Ramos (cell line): ENCODE data around the gene RAPSN.
"Not testable (repeated sequence)": the region's sequence is repeated elsewhere in the genome, so short reads cannot be mapped to it uniquely, and the experiment has no call there.

Source experiments
- in situ Hi-C: fragments of 300-500 bp; cut with MboI; formaldehyde crosslinking; loops from one replicate; pipeline ENCODE4 v1.14.3; 2022; ENCODE audit warnings: low sequenced_read_pairs; ENCODE audit not compliant: unreplicated experiment

Gene RAPSN

GRCh38 chr11:47466701-47467250 lies 17.8 kb upstream of the RAPSN start:
- in situ Hi-C loops = no loop called here

DNA sequence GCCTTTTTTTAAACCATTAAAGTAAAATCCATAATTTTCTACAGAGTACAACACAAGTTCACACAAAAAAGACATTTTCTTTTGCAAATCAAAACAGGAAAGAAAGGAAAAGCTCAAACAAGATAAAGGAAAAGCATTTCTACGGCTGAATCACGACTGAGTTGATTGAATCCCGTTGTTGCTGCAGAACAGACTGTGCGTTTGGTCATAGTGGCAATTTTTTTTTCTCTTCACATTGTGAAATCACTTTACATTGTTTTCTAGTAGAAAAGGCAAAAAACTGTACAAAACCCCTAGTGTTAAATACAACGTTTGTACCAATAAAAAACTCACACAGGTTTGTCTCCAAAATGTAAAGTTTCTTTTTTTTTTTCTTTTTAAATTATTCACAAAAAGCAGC lies 17.3 kb upstream of the RAPSN start:
- in situ Hi-C loops = no loop called here

GRCh38 chr11:47464483-47464882 lies 15.5 kb upstream of the RAPSN start:
- in situ Hi-C loops = no loop called here

DNA sequence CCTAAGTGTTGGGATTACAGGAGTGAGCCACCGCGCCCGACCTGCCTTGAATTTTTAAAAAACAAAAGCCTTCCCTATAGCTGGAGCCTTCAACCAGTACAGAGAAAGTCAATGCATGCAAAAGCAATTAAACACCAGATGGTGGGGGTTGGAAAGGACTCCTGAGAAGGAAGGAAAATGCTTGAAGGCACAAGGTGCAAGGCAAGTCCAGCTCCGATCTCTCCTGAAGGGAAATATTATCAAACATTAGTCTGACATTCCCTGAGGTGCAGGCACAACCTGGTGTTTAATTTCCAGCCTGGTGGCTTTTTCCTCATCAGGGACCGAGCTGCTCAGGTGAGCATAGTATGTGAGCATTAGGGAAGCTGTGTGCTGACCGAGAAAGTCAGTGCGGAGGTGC lies 12.9 kb upstream of the RAPSN start:
- in situ Hi-C loops = no loop called here

- in situ Hi-C loops = no loop called here
Measured at GRCh38 chr11:47460571-47461235, 11.8 kb upstream of the RAPSN start.

DNA sequence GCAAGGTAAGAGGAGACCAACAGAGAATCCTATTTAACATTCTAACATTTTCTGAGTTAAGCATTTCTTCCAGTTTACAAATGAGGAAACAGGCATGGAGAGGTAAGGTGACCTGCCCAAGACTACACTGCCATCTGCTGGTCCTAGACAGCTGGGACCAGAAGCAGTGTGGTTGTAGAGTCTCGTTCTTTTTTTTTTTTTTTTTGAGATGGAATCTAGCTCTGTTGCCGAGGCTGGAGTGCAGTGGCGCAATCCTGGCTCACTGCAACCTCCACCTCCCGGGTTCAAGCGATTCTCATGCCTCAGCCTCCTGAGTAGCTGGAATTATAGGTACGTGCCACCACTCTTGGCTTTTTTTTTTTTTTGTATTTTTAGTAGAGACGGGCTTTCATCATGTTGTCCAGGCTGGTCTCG lies 5.3 kb upstream of the RAPSN start:
- in situ Hi-C loops = not testable (repeated sequence)

DNA sequence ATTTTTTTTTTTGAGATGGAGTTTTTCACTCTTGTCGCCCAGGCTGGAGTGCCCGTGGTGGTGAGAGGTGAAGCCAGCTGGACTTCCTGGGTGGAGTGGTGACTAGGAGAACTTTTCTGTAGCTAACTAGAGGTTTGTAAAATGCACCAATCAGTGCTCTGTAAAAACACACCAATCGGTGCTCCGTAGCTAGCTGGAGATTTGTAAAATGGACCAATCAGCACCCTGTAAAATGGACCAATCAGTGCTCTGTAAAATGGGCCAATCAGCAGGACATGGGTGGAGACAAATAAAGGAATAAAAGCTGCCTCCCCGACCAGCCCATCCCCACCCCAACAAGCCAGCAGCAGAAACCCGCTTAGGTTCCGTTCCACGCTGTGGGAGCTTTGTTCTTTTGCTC lies 4.4 kb upstream of the RAPSN start:
- in situ Hi-C loops = no loop called here

DNA sequence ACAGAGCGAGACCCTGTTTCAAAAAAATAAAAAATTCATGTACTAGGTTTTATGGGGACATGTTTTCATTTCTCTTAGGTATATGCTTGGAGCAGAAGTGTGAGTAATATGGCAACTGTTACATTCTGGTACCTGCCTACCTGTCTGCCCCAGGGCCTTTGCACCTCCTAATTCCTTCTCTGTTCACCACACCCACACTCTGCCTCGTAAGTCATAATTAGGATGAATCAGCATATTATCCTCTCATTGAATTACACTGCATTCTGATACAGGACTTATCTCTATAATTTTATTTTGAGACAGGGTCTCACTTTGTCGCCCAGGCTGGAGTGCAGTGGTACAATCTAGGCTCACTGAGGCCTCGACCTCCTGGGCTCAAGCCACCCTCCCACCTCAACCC lies 3.1 kb upstream of the RAPSN start:
- in situ Hi-C loops = no loop called here

GRCh38 chr11:47451436-47451835 lies 2.5 kb upstream of the RAPSN start:
- in situ Hi-C loops = no loop called here

GRCh38 chr11:47449541-47449940 lies 605 bp upstream of the RAPSN start:
- in situ Hi-C loops = loop anchor here (25.0 kb wide), 1 partner anchor 587 kb away; no protein-coding TSS in a partner anchor

- in situ Hi-C loops = loop anchor here (25.0 kb wide), 1 partner anchor 586 kb away; no protein-coding TSS in a partner anchor
Measured at GRCh38 chr11:47447906-47448305, 1.0 kb downstream of the RAPSN start.

GRCh38 chr11:47446833-47447232 lies 2.1 kb downstream of the RAPSN start:
- in situ Hi-C loops = loop anchor here (25.0 kb wide), 1 partner anchor 585 kb away; no protein-coding TSS in a partner anchor

- in situ Hi-C loops = loop anchor here (25.0 kb wide), 1 partner anchor 584 kb away; no protein-coding TSS in a partner anchor
Measured at GRCh38 chr11:47445840-47446239, 3.1 kb downstream of the RAPSN start.

DNA sequence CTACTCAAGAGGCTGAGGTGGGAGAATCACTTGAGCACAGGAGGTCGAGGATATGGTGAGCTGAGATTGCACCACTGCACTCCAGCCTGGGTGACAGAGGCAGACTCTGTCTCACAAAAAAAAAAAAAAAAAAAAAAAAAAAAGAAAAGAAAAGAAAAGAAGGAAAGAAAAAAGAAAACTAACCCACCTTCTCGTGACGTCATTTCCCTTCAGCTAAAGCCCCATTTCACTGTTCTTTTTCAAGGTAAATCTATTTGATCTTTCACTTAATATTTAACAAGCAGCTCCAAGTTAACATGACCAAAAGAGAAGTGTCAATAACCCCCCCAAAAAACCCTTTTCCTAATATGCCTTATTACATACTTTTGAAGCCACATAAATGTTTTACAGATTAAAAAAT lies 5.1 kb downstream of the RAPSN start:
- in situ Hi-C loops = loop anchor here (25.0 kb wide), 1 partner anchor 582 kb away; no protein-coding TSS in a partner anchor

GRCh38 chr11:47443028-47443700 lies 5.8 kb downstream of the RAPSN start:
- in situ Hi-C loops = loop anchor here (25.0 kb wide), 1 partner anchor 581 kb away; no protein-coding TSS in a partner anchor

DNA sequence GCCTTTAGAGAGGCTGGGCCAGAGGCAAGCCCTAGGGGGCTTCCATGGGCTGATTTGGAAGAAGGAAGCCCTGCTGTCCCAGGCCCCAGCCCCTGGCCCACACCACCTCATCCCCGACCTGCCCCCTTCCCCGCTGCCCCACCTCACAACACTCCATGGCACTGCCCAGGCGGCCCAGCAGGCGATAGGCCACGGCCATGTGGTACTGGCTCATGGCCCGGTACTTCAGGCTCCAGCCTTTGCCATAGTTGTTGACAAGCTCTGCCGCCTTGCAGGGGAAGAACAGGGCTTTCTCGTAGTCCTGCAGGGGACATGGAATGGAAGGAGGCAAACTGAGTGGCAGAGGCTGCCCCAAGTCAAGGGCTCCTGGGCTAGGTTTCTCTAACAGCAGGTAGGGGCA lies 6.4 kb downstream of the RAPSN start:
- in situ Hi-C loops = loop anchor here (25.0 kb wide), 1 partner anchor 580 kb away; no protein-coding TSS in a partner anchor

GRCh38 chr11:47441421-47441820 lies 7.5 kb downstream of the RAPSN start:
- in situ Hi-C loops = loop anchor here (25.0 kb wide), 1 partner anchor 579 kb away; no protein-coding TSS in a partner anchor

GRCh38 chr11:47440054-47440476 lies 8.9 kb downstream of the RAPSN start:
- in situ Hi-C loops = loop anchor here (25.0 kb wide), 1 partner anchor 578 kb away; no protein-coding TSS in a partner anchor

DNA sequence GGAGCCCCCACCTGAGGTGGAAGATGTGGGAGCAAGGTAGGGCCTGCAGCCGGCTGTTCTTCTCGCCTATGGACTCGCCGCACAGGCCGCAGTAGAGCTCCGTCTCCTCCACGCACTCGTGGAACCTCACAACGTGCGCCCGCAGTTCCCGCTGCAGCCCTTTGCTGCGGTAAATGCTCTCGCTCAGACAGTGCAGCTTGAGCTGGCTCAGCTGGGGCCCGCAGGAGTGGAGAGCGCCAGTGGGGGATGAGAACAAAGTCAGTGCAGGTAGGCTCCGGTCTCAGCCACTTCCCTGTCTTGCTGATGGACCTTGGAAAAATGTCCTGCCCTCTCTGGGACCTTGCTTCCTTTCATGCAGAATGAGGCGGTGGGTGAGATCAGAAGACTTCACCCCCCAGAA lies 10.2 kb downstream of the RAPSN start:
- in situ Hi-C loops = loop anchor here (25.0 kb wide), 1 partner anchor 576 kb away; no protein-coding TSS in a partner anchor

DNA sequence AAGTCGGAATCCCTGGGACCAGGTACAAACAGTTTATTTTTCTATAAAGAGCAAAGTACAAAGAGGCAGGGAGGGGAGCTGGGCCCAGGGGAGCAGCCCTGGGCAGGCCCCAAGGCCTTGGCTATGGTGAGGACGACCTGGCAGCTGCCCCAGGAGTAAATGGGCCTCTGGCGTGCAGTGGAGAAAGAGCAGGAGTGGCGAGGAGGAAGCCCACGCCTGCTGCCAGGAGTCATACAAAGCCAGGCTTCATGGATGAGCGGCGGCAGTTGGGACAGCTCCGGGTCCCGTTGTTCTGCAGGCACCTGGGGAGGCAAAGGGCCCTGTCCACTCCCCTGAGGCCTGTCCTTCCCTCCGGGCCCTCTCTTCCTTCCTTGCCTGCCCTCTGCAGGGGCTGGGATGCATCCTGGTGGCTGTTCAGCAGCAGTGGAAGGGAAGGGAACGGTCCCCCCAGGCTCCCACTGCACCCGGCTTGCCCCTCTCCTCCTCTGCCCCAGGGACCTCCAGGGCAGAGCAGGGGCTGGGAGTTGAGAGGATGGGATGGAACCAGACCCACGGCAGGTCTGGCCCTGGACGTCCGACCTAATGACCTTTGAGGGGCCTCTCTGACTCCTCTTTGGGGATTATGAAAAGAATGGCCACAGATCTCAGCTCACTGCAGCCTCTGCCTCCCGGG lies 11.1 kb downstream of the RAPSN start:
- in situ Hi-C loops = loop anchor here (25.0 kb wide), 1 partner anchor 576 kb away; no protein-coding TSS in a partner anchor
